ENCODE results near the gene RPGRIP1L.

DNA sequence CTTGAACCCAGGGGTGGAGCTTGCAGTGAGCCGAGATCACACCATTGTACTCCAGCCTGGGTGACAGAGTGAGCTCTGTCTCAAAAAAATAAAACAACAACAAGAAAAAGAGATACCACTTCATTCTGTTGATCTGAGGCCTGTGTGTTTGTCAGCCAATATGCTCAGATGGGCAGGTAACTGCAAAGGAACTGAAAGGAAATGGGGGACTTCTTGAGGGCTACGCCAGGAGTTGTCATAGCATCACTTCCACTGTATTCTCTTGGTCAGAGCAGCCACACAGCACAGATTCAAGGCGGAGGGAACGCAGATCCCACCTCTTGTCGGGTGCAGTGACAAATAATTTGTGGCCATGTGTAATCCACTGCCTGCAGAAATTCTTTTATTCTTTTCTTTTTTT is 126.8 kb downstream of the RPGRIP1L start:
- TF ChIP-seq, protein P1, sequence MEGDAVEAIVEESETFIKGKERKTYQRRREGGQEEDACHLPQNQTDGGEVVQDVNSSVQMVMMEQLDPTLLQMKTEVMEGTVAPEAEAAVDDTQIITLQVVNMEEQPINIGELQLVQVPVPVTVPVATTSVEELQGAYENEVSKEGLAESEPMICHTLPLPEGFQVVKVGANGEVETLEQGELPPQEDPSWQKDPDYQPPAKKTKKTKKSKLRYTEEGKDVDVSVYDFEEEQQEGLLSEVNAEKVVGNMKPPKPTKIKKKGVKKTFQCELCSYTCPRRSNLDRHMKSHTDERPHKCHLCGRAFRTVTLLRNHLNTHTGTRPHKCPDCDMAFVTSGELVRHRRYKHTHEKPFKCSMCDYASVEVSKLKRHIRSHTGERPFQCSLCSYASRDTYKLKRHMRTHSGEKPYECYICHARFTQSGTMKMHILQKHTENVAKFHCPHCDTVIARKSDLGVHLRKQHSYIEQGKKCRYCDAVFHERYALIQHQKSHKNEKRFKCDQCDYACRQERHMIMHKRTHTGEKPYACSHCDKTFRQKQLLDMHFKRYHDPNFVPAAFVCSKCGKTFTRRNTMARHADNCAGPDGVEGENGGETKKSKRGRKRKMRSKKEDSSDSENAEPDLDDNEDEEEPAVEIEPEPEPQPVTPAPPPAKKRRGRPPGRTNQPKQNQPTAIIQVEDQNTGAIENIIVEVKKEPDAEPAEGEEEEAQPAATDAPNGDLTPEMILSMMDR (IDR thresholded peaks at IDR 0.05), result no peak
- no peak for TF ChIP-seq POLR2A (IDR thresholded peaks at IDR 0.05)
- no peak for TF ChIP-seq POLR2AphosphoS5 (IDR thresholded peaks at IDR 0.05)
